Activated T-cell treated with anti-CD3 and anti-CD28 coated beads, Interleukin-2, amount 50 U/mL, for 72 hours (primary cell): ENCODE data around the gene IL12RB1. TPM values are rescaled to one million over a fixed set of nuclear protein-coding genes. Genes with fewer than 3 reads are reported as not detected.

Experiments
- ATAC-seq, 2 donors: fragments of 150-1000 bp; cut with Tn5 transposase; replicated peaks in 1 of 2; 2 replicates each; pipeline ENCODE4 v1.10.0; 2021; ENCODE audit warnings: moderate library complexity in 2 of 2, mild to moderate bottlenecking in 1 of 2
- DNase-seq, 2 donors: peaks; one replicate each; pipeline ENCODE4 v3.0.0; 2021 to 2022; ENCODE audit warnings: mixed read lengths in 1 of 2
- H3K27ac Mint-ChIP-seq: one replicate; pipeline ENCODE4 v1.8.0; 2022; ENCODE audit warnings: mild to moderate bottlenecking, moderate library complexity, mixed read lengths
- H3K27me3 Mint-ChIP-seq: one replicate; pipeline ENCODE4 v1.8.0; 2022; ENCODE audit warnings: low read depth, mixed read lengths
- H3K36me3 Mint-ChIP-seq, 2 donors: one replicate each; pipeline ENCODE4 v1.8.0; 2022; ENCODE audit warnings: mixed read lengths in 2 of 2, mild to moderate bottlenecking in 1 of 2; ENCODE audit not compliant: insufficient read depth in 2 of 2
- H3K4me1 Mint-ChIP-seq: one replicate; pipeline ENCODE4 v1.8.0; 2022; ENCODE audit warnings: low read depth, mixed read lengths
- H3K4me3 Mint-ChIP-seq, 2 donors: one replicate each; pipeline ENCODE4 v1.8.0; 2022; ENCODE audit warnings: mild to moderate bottlenecking in 2 of 2, mixed read lengths in 2 of 2, moderate library complexity in 2 of 2
- H3K9me3 Mint-ChIP-seq, 2 donors: one replicate each; pipeline ENCODE4 v1.8.0; 2022; ENCODE audit warnings: mixed read lengths in 2 of 2
- total RNA-seq, 2 donors: library from RNA; stranded (reverse); gene quantifications; one replicate each; pipeline ENCODE4 v1.2.3, GENCODE V29; 2022

IL12RB1 gene
- total RNA-seq, 2 donors from 2014 or later: 13.4 to 20.4 TPM

GRCh38 chr19:18063463-18063862 lies 23.3 kb downstream of the IL12RB1 start:
- H3K9me3 Mint-ChIP-seq: no peaks in the 10 kb centered on the region
- ATAC-seq (no peak), DNase-seq (peak; percentile 40)
- H3K27ac Mint-ChIP-seq: no peak overlapping the region
- H3K27me3 Mint-ChIP-seq: no peaks in the 10 kb centered on the region
- no peak overlapping the region for H3K4me3 Mint-ChIP-seq
- peaks cover 3% of the 10 kb centered on the region for H3K4me1 Mint-ChIP-seq
- H3K36me3 Mint-ChIP-seq: peaks cover 0 to 9% of the 10 kb centered on the region in 2 donors

- DNase-seq (no peak), ATAC-seq (no peak)
- Mint-ChIP-seq H3K9me3 (no peaks in the 10 kb centered on the region), H3K27ac (no peak overlapping the region), H3K4me3 (no peak overlapping the region), H3K36me3 (peaks cover 0 to 9% of the 10 kb centered on the region in 2 donors), H3K4me1 (peaks cover 11% of the 10 kb centered on the region), H3K27me3 (no peaks in the 10 kb centered on the region)
Measured at GRCh38 chr19:18062028-18062427, 24.7 kb downstream of the IL12RB1 start.

GRCh38 chr19:18060472-18060871 lies 26.3 kb downstream of the IL12RB1 start:
- no peak overlapping the region for H3K4me3 Mint-ChIP-seq
- DNase-seq (no peak), ATAC-seq (no peak)
- H3K27ac Mint-ChIP-seq: no peak overlapping the region
- H3K27me3 Mint-ChIP-seq: no peaks in the 10 kb centered on the region
- H3K4me1 Mint-ChIP-seq: peaks cover 11% of the 10 kb centered on the region
- H3K36me3 Mint-ChIP-seq: peaks cover 0 to 9% of the 10 kb centered on the region in 2 donors
- no peaks in the 10 kb centered on the region for H3K9me3 Mint-ChIP-seq

- peaks cover 11% of the 10 kb centered on the region for H3K4me1 Mint-ChIP-seq
- H3K4me3 Mint-ChIP-seq: no peak overlapping the region
- H3K27me3 Mint-ChIP-seq: no peaks in the 10 kb centered on the region
- DNase-seq: no peak
- no peaks in the 10 kb centered on the region for H3K9me3 Mint-ChIP-seq
- no peak for ATAC-seq
- H3K36me3 Mint-ChIP-seq: peaks cover 0 to 7% of the 10 kb centered on the region in 2 donors
- H3K27ac Mint-ChIP-seq: no peak overlapping the region
Measured at GRCh38 chr19:18059902-18060301, 26.8 kb downstream of the IL12RB1 start.

- Mint-ChIP-seq H3K9me3 (no peaks in the 10 kb centered on the region), H3K27me3 (no peaks in the 10 kb centered on the region), H3K4me1 (peaks cover 11% of the 10 kb centered on the region), H3K27ac (no peak overlapping the region), H3K4me3 (no peak overlapping the region), H3K36me3 (peaks cover 0 to 7% of the 10 kb centered on the region in 2 donors)
- ATAC-seq (no peak), DNase-seq (no peak)
Measured at GRCh38 chr19:18059297-18059696, 27.4 kb downstream of the IL12RB1 start.

- Mint-ChIP-seq H3K9me3 (no peaks in the 10 kb centered on the region), H3K27ac (peak overlapping the region; percentile 57), H3K27me3 (no peaks in the 10 kb centered on the region), H3K36me3 (peaks cover 0 to 6% of the 10 kb centered on the region in 2 donors), H3K4me1 (peaks cover 11% of the 10 kb centered on the region), H3K4me3 (peak overlapping the region; percentile 52 to 64)
- ATAC-seq (peak; percentile 93 to 98), DNase-seq (peak; percentile 83 to 89)
Measured at GRCh38 chr19:18058208-18059009, 28.3 kb downstream of the IL12RB1 start.

- ATAC-seq (no peak), DNase-seq (no peak)
- no peaks in the 10 kb centered on the region for H3K27me3 Mint-ChIP-seq
- H3K9me3 Mint-ChIP-seq: no peaks in the 10 kb centered on the region
- peak overlapping the region in 1 of 2 donors; percentile 64 for H3K4me3 Mint-ChIP-seq
- H3K4me1 Mint-ChIP-seq: peaks cover 11% of the 10 kb centered on the region
- no peak overlapping the region for H3K27ac Mint-ChIP-seq
- H3K36me3 Mint-ChIP-seq: peaks cover 0 to 4% of the 10 kb centered on the region in 2 donors
Measured at GRCh38 chr19:18057557-18057956, 29.2 kb downstream of the IL12RB1 start.

- Mint-ChIP-seq H3K27me3 (no peaks in the 10 kb centered on the region), H3K36me3 (peaks cover 0 to 4% of the 10 kb centered on the region in 2 donors), H3K9me3 (no peaks in the 10 kb centered on the region), H3K4me3 (no peak overlapping the region), H3K4me1 (peaks cover 13% of the 10 kb centered on the region), H3K27ac (no peak overlapping the region)
- ATAC-seq (no peak), DNase-seq (no peak)
Measured at GRCh38 chr19:18055967-18056366, 30.8 kb downstream of the IL12RB1 start.

- H3K4me1 Mint-ChIP-seq: peaks cover 21% of the 10 kb centered on the region
- H3K9me3 Mint-ChIP-seq: no peaks in the 10 kb centered on the region
- no peak for DNase-seq
- H3K27ac Mint-ChIP-seq: no peak overlapping the region
- H3K27me3 Mint-ChIP-seq: no peaks in the 10 kb centered on the region
- no peaks in the 10 kb centered on the region for H3K36me3 Mint-ChIP-seq
- no peak overlapping the region for H3K4me3 Mint-ChIP-seq
- no peak for ATAC-seq
Measured at GRCh38 chr19:18053576-18054219, 33.0 kb downstream of the IL12RB1 start.

GRCh38 chr19:18051887-18052286 lies 34.8 kb downstream of the IL12RB1 start:
- DNase-seq: no peak
- Mint-ChIP-seq H3K27me3 (no peaks in the 10 kb centered on the region), H3K27ac (no peak overlapping the region), H3K4me3 (no peak overlapping the region), H3K4me1 (peaks cover 13% of the 10 kb centered on the region), H3K36me3 (no peaks in the 10 kb centered on the region), H3K9me3 (no peaks in the 10 kb centered on the region)
- no peak for ATAC-seq

- Mint-ChIP-seq H3K36me3 (no peaks in the 10 kb centered on the region), H3K4me1 (peaks cover 38% of the 10 kb centered on the region), H3K9me3 (no peaks in the 10 kb centered on the region), H3K4me3 (no peak overlapping the region), H3K27me3 (no peaks in the 10 kb centered on the region), H3K27ac (no peak overlapping the region)
- DNase-seq: no peak
- no peak for ATAC-seq
Measured at GRCh38 chr19:18049385-18049784, 37.3 kb downstream of the IL12RB1 start.

GRCh38 chr19:18046059-18046718 lies 40.5 kb downstream of the IL12RB1 start:
- DNase-seq (peak; percentile 18 to 29), ATAC-seq (no peak)
- H3K27me3 Mint-ChIP-seq: no peaks in the 10 kb centered on the region
- H3K9me3 Mint-ChIP-seq: peaks cover 0 to 2% of the 10 kb centered on the region in 2 donors
- H3K36me3 Mint-ChIP-seq: peaks cover 0 to 2% of the 10 kb centered on the region in 2 donors
- H3K4me1 Mint-ChIP-seq: peaks cover 62% of the 10 kb centered on the region
- H3K4me3 Mint-ChIP-seq: peak overlapping the region; percentile 81 to 82
- H3K27ac Mint-ChIP-seq: no peak overlapping the region
